ENCODE results near the gene TBC1D14. TPM values are rescaled to one million over a fixed set of nuclear protein-coding genes. Genes with fewer than 3 reads are reported as not detected.

TBC1D14 gene
- total and polyA plus RNA-seq, 9 of the 15 experiments (the other 6 are each of a cell fraction or from before 2014, with no cell fraction given): 2.1 to 59.6 (median 44.8) TPM

DNA sequence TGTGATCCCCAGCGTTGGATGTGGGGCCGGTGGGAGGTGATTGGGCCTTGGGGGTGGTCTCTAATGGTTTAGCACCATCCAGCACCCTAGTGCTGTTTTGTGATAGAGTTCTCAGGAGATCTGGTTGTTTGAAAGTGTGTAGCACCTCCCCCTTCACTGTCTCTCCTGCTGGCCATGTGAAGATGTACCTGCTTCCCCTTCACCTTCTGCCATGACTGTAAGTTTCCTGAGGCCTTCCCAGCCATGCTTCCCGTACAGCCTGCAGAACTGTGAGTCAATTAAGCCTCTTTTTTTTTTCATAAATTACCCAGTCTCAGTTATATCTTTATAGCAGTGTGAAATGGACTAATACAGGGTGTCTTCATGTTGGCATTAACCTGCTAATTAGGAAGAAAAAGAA, 19.3 kb upstream of the TBC1D14 start (continued):
- TF ChIP-seq, protein P1, sequence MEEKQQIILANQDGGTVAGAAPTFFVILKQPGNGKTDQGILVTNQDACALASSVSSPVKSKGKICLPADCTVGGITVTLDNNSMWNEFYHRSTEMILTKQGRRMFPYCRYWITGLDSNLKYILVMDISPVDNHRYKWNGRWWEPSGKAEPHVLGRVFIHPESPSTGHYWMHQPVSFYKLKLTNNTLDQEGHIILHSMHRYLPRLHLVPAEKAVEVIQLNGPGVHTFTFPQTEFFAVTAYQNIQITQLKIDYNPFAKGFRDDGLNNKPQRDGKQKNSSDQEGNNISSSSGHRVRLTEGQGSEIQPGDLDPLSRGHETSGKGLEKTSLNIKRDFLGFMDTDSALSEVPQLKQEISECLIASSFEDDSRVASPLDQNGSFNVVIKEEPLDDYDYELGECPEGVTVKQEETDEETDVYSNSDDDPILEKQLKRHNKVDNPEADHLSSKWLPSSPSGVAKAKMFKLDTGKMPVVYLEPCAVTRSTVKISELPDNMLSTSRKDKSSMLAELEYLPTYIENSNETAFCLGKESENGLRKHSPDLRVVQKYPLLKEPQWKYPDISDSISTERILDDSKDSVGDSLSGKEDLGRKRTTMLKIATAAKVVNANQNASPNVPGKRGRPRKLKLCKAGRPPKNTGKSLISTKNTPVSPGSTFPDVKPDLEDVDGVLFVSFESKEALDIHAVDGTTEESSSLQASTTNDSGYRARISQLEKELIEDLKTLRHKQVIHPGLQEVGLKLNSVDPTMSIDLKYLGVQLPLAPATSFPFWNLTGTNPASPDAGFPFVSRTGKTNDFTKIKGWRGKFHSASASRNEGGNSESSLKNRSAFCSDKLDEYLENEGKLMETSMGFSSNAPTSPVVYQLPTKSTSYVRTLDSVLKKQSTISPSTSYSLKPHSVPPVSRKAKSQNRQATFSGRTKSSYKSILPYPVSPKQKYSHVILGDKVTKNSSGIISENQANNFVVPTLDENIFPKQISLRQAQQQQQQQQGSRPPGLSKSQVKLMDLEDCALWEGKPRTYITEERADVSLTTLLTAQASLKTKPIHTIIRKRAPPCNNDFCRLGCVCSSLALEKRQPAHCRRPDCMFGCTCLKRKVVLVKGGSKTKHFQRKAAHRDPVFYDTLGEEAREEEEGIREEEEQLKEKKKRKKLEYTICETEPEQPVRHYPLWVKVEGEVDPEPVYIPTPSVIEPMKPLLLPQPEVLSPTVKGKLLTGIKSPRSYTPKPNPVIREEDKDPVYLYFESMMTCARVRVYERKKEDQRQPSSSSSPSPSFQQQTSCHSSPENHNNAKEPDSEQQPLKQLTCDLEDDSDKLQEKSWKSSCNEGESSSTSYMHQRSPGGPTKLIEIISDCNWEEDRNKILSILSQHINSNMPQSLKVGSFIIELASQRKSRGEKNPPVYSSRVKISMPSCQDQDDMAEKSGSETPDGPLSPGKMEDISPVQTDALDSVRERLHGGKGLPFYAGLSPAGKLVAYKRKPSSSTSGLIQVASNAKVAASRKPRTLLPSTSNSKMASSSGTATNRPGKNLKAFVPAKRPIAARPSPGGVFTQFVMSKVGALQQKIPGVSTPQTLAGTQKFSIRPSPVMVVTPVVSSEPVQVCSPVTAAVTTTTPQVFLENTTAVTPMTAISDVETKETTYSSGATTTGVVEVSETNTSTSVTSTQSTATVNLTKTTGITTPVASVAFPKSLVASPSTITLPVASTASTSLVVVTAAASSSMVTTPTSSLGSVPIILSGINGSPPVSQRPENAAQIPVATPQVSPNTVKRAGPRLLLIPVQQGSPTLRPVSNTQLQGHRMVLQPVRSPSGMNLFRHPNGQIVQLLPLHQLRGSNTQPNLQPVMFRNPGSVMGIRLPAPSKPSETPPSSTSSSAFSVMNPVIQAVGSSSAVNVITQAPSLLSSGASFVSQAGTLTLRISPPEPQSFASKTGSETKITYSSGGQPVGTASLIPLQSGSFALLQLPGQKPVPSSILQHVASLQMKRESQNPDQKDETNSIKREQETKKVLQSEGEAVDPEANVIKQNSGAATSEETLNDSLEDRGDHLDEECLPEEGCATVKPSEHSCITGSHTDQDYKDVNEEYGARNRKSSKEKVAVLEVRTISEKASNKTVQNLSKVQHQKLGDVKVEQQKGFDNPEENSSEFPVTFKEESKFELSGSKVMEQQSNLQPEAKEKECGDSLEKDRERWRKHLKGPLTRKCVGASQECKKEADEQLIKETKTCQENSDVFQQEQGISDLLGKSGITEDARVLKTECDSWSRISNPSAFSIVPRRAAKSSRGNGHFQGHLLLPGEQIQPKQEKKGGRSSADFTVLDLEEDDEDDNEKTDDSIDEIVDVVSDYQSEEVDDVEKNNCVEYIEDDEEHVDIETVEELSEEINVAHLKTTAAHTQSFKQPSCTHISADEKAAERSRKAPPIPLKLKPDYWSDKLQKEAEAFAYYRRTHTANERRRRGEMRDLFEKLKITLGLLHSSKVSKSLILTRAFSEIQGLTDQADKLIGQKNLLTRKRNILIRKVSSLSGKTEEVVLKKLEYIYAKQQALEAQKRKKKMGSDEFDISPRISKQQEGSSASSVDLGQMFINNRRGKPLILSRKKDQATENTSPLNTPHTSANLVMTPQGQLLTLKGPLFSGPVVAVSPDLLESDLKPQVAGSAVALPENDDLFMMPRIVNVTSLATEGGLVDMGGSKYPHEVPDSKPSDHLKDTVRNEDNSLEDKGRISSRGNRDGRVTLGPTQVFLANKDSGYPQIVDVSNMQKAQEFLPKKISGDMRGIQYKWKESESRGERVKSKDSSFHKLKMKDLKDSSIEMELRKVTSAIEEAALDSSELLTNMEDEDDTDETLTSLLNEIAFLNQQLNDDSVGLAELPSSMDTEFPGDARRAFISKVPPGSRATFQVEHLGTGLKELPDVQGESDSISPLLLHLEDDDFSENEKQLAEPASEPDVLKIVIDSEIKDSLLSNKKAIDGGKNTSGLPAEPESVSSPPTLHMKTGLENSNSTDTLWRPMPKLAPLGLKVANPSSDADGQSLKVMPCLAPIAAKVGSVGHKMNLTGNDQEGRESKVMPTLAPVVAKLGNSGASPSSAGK (IDR thresholded peaks at IDR 0.05): no peak
- TF ChIP-seq CBX1 (IDR thresholded peaks at IDR 0.05; ENCODE audit: low read depth): 0 out of 2 replicates have a peak, but pooled peaks have one; percentile 53
- TF ChIP-seq, protein P2, sequence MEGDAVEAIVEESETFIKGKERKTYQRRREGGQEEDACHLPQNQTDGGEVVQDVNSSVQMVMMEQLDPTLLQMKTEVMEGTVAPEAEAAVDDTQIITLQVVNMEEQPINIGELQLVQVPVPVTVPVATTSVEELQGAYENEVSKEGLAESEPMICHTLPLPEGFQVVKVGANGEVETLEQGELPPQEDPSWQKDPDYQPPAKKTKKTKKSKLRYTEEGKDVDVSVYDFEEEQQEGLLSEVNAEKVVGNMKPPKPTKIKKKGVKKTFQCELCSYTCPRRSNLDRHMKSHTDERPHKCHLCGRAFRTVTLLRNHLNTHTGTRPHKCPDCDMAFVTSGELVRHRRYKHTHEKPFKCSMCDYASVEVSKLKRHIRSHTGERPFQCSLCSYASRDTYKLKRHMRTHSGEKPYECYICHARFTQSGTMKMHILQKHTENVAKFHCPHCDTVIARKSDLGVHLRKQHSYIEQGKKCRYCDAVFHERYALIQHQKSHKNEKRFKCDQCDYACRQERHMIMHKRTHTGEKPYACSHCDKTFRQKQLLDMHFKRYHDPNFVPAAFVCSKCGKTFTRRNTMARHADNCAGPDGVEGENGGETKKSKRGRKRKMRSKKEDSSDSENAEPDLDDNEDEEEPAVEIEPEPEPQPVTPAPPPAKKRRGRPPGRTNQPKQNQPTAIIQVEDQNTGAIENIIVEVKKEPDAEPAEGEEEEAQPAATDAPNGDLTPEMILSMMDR (IDR thresholded peaks at IDR 0.05 in 2 of 3, conservative IDR thresholded peaks at IDR 0.05 in 1 of 3; ENCODE audit: insufficient read depth in 2 of 3, low read depth in 1 of 3, low read length in 3 of 3): no peak
- TF ChIP-seq, protein P3, sequence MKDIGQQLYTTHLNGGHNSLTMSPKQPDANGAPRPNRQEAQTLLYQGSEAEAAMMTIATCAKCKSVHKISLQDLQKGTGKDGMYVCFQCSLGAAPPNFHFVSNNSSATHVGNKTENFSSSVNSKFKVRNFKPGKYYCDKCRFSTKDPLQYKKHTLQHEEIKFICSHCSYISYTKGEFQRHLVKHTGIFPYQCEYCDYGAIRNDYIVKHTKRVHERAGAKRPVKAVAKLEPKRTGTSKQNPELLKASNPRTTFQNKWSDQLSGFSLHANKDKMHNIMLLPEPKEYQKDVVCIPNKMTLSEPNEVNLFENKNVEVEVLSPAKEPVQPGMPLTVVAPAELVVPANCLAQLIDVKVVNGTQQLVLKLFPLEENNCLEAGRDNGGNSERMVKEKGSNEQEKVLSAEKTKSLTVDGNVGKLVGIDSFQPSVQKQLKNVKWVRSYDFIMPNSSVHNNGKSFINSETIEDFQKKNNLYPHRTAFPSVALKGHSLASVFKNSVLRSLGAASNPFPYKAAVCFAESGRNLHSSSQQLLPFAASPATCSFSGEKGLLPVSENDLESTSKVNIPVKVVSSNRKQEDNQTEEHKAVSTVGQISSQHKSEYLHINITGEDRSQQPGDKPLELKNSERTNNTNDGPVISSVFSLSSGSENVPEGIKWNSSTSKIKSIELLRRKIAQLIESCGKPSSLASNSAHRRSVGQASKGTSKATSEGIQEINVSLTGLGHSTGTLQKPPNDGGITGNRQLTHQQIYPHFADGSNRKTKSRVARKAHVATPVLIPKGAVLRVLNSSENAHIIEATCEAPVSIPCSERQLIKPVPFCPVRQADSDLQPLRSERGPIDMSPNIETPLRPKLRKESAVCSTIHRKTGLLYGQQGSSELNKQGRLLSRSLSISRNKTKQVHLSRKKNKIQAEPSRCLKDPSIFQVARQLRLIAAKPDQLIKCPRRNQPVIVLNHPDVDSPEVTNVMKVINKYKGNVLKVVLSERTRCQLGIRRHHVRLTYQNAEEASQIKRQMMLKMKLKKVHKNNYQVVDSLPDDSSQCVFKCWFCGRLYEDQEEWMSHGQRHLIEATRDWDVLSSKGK (CRISPR knock-in tag; IDR thresholded peaks at IDR 0.05): no peak
- TF ChIP-seq PCBP1 (IDR thresholded peaks at IDR 0.05; ENCODE audit: low read depth, low read length, poor library complexity, severe bottlenecking): no peak
- no peak for TF ChIP-seq XRCC5 (IDR thresholded peaks at IDR 0.05; ENCODE audit: low read depth, low read length)
- TF ChIP-seq, protein P4, sequence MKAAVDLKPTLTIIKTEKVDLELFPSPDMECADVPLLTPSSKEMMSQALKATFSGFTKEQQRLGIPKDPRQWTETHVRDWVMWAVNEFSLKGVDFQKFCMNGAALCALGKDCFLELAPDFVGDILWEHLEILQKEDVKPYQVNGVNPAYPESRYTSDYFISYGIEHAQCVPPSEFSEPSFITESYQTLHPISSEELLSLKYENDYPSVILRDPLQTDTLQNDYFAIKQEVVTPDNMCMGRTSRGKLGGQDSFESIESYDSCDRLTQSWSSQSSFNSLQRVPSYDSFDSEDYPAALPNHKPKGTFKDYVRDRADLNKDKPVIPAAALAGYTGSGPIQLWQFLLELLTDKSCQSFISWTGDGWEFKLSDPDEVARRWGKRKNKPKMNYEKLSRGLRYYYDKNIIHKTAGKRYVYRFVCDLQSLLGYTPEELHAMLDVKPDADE (conservative IDR thresholded peaks at IDR 0.05; ENCODE audit: control insufficient read depth, low read depth, low read length): no peak
- TF ChIP-seq CREM (IDR thresholded peaks at IDR 0.05; ENCODE audit: low read depth): no peak
- TF ChIP-seq NFIX (CRISPR knock-in tag; IDR thresholded peaks at IDR 0.05; ENCODE audit: low read depth): no peak

Data from K562 (cell line).